ENCODE results near the gene SPEG.

Gene SPEG

DNA sequence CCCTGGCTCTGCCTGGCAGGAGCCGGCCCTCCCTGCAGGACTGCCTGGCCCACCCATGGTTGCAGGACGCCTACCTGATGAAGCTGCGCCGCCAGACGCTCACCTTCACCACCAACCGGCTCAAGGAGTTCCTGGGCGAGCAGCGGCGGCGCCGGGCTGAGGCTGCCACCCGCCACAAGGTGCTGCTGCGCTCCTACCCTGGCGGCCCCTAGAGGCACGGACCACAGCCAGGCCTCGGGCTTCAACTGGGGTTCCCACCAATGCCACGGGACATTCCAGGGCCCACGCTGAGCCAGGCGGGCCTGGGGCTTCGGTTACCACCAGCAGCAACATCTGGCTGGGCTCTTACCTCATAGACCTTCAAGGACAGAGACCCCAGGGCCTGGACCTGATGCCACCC lies 57.9 kb downstream of the SPEG start:
- Histone ChIP-seq H3K9me3 (no peaks in the 10 kb centered on the region; the same call in 1 of the 2 replicates), H3K4me1 (peaks cover 22% of the 10 kb centered on the region), H3K36me3 (peaks cover 3% of the 10 kb centered on the region; the same call in 1 of the 2 replicates), H3K4me3 (ENCODE audit: low read depth, low read length) (no peak overlapping the region), H3K27me3 (no peaks in the 10 kb centered on the region)
- no peak for DNase-seq
- TF ChIP-seq, protein P1, sequence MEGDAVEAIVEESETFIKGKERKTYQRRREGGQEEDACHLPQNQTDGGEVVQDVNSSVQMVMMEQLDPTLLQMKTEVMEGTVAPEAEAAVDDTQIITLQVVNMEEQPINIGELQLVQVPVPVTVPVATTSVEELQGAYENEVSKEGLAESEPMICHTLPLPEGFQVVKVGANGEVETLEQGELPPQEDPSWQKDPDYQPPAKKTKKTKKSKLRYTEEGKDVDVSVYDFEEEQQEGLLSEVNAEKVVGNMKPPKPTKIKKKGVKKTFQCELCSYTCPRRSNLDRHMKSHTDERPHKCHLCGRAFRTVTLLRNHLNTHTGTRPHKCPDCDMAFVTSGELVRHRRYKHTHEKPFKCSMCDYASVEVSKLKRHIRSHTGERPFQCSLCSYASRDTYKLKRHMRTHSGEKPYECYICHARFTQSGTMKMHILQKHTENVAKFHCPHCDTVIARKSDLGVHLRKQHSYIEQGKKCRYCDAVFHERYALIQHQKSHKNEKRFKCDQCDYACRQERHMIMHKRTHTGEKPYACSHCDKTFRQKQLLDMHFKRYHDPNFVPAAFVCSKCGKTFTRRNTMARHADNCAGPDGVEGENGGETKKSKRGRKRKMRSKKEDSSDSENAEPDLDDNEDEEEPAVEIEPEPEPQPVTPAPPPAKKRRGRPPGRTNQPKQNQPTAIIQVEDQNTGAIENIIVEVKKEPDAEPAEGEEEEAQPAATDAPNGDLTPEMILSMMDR (IDR thresholded peaks at IDR 0.05; ENCODE audit: low read depth, low read length): 0 out of 2 replicates have a peak, but pooled peaks have one; percentile 7

DNA sequence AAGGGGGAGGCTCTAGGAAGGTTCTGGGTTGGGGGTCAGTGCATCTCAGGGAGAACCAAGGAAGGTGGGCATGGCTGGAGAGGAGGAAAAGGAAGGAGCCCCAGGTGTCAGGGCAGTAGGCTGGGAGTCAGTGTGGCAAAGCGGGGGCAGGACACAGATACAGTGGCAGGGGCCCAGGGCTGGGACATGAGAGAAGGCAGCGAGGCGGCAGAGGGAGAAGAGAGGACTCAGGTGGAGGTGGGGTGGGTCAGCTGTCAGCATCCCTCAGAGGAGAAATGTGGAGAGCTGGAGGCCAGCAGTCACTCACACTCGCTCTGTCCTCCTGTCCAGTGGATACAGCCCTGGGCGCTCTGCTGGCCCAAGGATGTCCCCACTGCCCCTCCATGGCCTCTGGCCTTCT lies 58.4 kb downstream of the SPEG start:
- DNase-seq: no peak
- H3K9me3 ChIP-seq: no peaks in the 10 kb centered on the region; the same call in 1 of the 2 replicates
- TF ChIP-seq, protein P1 (IDR thresholded peaks at IDR 0.05; ENCODE audit: low read depth, low read length): no peak
- H3K36me3 ChIP-seq: peaks cover 3% of the 10 kb centered on the region; the same call in 1 of the 2 replicates
- no peak overlapping the region for H3K4me3 ChIP-seq (ENCODE audit: low read depth, low read length)
- peaks cover 23% of the 10 kb centered on the region for H3K4me1 ChIP-seq
- no peaks in the 10 kb centered on the region for H3K27me3 ChIP-seq

DNA sequence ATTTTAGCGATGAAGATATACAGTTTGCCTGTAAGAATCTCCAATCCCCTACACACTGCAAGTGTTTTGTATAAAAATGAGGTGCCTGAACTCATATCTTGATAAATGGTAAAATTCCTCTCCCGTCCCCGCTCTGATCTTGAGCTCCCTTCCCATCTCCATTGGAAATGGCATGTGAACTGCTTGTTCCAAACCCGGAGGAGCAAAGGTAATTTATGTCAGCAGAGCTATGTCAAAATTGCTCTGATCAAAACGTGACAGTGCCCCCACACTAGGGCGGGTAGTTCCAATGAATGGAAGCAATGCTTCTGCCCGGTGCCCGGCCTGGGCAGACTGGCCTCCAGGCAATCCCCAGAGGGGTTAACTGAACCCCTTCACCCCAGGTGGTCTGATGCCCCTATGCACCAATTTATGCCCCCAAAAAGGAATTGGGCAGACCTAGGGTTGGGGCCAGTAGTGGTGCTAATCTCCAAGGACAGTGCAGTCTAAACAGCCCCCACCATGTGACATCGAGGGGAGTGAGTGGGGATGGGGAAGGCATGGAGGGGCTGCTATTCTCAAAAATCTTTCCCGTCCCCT lies 60.4 kb downstream of the SPEG start:
- no peak for DNase-seq
- no peaks in the 10 kb centered on the region; the same call in 1 of the 2 replicates for H3K9me3 ChIP-seq
- TF ChIP-seq, protein P1 (IDR thresholded peaks at IDR 0.05; ENCODE audit: low read depth, low read length): no peak
- no peaks in the 10 kb centered on the region for H3K27me3 ChIP-seq
- H3K36me3 ChIP-seq: peaks cover 3% of the 10 kb centered on the region; the same call in 1 of the 2 replicates
- peaks cover 30% of the 10 kb centered on the region for H3K4me1 ChIP-seq
- H3K4me3 ChIP-seq (ENCODE audit: low read depth, low read length): no peak overlapping the region

DNA sequence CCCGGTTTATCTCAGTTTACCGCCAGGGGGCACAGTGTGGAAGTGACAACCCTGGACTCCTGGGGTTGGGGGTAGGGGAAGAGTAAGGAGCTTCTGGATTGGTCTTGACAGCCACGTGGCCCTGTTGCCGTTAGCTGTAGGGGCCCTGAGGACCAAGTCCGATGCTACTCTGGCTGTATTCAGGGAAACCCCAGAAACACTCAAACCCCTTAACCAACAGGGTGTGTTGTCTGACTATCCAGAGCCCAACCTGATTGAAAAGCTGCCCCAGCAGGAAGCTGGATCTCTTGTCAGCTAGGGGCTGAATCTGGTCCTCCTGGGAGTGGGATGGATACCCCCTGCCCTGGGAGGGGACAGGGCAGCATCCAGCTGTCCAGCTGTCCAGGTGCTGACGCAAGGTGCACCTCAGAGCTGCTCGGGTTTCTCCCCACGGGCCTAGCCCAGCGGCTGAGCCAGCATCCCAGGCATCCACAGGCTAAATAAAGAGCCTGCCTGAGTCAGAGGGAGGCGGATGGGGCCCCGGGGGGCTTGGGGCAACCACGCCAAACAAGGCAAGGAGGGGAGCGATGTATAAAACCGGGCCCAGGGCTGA lies 61.0 kb downstream of the SPEG start:
- Histone ChIP-seq H3K27me3 (no peaks in the 10 kb centered on the region), H3K4me1 (peaks cover 34% of the 10 kb centered on the region), H3K9me3 (no peaks in the 10 kb centered on the region; the same call in 1 of the 2 replicates), H3K36me3 (peaks cover 2% of the 10 kb centered on the region; the same call in 1 of the 2 replicates), H3K4me3 (ENCODE audit: low read depth, low read length) (no peak overlapping the region)
- TF ChIP-seq, protein P1 (IDR thresholded peaks at IDR 0.05; ENCODE audit: low read depth, low read length): peak; percentile 90
- DNase-seq: peak; percentile 89

DNA sequence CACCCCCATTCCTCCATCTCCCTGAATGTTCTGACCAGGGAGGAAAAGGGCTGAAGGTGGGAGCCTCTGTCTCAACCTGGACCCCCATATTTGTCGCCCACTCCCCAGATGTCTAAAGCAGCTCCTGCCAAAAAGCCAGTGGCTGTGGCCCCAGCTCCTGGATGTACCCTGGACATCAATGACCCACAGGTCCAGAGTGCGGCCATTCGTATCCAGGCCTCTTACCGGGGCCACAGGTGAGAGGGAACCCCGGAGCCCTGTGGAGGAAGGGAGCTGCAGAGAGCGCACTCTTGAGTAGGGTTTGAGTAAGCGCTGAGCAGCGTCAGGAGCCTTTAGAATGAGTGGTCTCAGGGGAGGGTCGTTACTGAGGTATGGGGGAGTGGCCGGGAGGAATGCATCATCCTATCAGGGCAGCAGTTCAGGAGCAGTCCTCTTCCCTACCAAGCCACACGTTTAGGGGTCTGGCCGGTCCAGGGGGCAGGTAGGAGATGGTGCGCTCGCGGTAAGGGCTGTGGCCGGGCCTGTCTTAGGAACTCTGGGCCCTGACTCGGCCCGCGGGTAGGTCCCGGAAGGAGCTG lies 61.7 kb downstream of the SPEG start:
- H3K36me3 ChIP-seq: no peaks in the 10 kb centered on the region
- H3K9me3 ChIP-seq: no peaks in the 10 kb centered on the region; the same call in 1 of the 2 replicates
- TF ChIP-seq, protein P1 (IDR thresholded peaks at IDR 0.05; ENCODE audit: low read depth, low read length): no peak
- H3K27me3 ChIP-seq: no peaks in the 10 kb centered on the region
- no peak for DNase-seq
- H3K4me1 ChIP-seq: peaks cover 34% of the 10 kb centered on the region
- H3K4me3 ChIP-seq (ENCODE audit: low read depth, low read length): no peak overlapping the region

Measured in BE2C (cell line).